Measurements from ENCODE around the gene SIX2. TPM values are rescaled to one million over a fixed set of nuclear protein-coding genes. Genes with fewer than 3 reads are reported as not detected.
"Not testable (repeated sequence)": the region's sequence is repeated elsewhere in the genome, so short reads cannot be mapped to it uniquely, and the experiment has no call there.

Gene SIX2
- 62.3 and 68.8 TPM in 2 replicates for total RNA-seq
- 39.7 TPM for polyA plus RNA-seq (2012)

DNA sequence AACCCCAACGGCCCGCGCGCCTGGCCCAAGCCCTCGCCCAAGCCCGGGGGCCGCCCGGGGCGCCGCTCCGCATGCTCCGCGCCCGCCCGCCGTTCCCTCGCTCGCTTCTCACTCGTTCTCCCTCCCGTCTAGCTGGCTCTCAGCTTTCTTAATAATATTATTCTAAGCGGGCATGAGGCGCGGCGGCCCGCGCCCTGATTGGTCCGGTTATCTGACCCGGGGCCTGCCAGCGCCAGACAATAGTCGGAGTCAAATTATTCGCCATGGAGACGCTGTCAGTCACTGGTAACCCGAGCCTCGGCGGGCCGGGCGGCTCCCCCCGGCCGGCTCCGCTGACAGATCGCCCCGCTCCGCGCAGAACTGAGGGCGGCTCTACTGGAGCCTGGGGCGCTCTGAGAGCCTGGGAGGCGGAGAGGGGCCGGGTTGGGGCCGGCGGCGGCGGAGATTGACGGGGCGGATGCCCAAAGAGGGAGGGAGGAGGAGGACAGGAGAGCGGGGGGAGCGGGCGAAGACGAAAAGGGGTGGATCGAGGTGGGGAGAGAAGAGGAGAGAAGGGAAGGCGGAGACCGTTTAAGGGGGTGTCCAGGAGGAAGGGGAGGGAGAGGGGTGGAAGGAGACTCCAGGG, at the start of gene SIX2:
Gene SIX2 (minus strand): TSS at position 150 of the 625 bp plus-strand sequence. CDS start 342 bp downstream, outside the sequence.
- peak; percentile 99 for DNase-seq (ENCODE audit: low read depth)

DNA sequence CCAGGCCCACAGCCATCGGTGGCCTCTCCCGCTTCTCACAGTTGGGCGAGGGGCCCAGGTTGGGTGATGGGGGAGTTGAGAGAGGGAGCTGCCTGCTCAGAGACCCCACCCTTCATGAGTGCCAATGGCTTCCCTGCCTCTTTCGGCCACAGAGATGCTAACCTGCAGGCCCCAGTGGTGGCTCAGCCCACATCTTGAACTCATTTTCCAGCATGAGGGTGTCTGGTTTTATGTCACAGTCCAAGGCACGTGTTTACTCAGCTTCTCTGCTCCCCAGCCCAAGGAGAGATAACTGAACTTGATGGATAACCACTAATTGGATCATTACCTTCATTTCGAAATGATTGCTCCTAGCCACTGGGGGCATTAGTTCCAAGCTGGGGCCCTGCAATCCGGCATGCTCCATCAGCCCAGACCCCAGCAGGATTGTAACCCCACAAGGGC, 45.9 kb upstream of the SIX2 start:
- DNase-seq (ENCODE audit: low read depth): no peak

DNA sequence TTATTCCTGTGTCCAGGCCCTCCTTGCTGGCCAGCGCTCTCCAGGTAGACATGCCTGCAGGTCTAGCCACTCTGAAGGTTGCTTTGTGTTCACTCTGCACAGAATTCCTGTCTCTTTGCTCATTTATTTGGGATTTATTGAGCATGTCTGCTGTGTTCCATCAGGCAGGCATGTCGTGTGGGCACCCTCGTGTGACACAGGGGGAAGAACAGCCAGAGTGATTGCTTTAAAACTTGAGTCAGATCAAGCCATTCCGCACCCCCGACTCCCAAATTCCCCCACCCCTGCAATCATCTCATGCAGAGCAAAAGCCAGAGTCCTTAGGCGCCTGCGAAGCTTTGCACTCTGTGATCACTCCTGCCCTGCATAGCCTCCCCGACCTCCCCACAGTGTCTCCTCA, 44.7 kb upstream of the SIX2 start:
- no peak for DNase-seq (ENCODE audit: low read depth)

DNA sequence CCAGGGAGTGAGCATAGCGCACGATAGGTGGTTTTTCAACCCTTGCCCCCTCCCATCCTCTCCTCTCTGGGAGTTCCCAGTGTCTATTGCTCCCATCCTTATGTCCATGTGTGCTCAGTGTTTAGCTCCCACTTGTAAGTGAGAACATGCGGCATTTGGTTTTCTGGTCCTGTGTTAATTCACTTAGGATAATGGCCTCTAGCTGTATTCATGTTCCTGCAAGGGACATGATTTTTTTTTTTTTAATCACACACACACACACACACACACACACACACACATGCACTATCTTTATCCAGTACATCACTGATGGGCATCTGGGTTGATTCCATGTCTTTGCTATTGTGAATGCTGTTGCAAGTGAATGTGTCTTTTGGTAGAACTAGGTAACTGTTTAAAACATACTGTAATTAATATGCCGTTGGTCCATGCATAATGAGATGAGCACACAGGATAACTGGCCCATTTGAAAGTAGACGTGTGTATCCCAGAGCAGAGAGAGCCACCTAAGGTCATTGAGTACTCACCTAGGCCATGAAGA, 43.2 kb upstream of the SIX2 start:
- DNase-seq (ENCODE audit: low read depth): no peak

DNA sequence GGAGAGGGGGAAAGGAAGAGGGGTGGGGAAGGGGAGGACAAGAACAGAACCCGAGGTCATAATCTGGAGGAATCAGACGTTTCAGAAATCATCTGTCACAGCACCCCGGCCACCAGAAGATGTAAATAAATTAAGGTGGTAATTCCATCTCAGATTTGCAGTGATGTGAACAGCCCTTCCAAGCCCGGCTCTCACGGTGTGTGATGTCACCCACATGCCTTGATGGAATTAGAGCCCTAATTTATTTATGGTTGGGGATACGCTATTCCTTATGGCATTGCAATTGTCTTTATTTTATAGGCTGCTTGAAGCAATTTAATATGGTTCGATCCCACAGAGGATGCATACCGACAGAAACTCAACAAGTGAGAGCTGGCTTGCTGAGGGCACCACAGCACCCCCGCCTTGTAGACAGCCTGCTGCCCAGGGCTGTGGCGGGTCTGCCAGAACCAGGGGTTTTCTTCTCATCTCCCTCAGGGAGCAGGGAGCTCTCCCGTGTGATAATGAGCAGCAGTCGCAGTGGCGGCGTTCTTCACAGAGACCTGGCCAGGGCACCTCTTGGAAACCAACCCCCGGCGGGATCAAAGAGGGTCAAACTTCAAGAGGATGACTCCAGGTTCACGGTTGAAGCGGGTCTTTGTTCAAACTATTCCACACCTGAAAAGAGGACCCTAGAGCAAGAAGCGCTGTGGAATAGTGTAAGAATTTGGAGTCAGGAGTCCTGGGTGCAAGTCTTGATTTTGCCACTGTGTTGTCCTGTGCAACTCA, 40.5 kb upstream of the SIX2 start:
- DNase-seq (ENCODE audit: low read depth): no peak

DNA sequence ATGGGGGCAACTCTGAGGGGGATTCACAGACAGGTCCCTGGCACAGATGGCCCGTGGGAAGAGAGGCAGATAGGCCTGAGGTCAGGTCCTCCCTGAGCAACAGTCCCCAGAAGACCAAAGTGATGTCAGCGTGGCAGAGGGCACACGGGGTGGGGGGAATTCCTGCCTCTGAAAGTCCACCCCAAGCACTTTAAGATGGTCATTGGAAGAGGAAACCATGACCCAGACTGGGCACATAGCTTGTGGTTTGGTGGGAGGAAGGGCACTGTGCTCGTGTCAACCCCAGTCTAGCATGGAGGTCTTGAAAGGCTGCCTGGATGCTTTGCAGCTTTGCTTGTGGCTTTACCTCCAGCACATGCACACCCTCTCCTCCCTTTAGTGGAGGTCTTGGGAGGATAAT, 38.0 kb upstream of the SIX2 start:
- DNase-seq (ENCODE audit: low read depth): peak; percentile 57

DNA sequence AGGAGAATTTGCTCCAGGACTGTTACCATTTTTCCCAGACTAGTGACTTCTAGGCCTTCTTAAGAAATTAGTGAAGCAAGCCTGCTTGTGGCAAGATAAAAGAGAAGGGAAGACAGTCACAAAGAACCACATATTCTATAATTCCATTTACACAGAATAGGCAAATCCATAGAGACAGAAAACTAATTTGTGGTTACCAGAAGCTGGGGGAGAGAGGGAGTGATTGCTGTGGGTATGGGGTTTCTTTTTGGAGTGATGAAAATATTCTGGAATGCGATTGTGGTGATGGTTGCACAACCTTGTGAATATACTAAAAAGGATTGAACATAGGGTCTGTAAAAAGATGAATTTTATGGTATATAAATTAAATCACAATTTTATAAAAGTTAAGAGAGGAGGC, 37.5 kb upstream of the SIX2 start:
- peak; percentile 36 for DNase-seq (ENCODE audit: low read depth)

DNA sequence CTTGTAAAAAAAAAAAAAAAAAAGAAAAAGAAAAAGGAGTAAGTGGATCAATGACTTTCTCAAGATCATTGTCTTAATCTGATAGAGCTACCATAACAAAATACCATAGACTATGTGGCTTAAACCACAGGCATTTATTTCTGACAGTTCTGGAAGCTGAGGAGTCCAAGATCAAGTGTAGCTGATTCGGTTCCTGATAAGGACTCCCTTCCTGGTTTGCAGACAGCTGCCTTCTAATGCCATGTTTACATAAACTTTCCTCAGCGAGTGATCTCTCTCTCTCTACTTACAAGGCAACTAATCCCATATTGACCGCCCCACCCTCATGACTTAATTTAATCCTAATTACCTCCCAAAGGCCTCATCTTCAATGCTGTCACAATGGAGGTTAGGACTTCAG, 36.5 kb upstream of the SIX2 start:
- DNase-seq (ENCODE audit: low read depth): peak; percentile 29

DNA sequence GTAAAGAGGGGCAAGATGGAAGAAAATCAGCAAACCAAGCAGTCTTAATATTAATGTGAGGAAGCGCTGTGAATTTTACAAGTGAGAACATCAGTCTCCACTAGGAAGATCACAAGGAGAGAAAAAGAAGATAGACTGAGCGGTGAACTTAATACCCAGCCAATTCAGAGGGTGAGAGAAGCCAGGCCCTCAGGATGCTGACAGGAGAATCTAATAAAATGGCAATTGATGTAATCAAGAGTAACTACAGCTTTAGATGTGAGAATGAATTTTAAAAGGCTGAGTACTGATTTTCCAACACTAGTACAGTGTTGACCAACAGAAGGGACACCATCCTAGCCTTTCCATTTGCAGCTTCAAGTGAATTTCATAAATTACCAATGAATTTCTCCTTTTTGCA, 35.7 kb upstream of the SIX2 start:
- no peak for DNase-seq (ENCODE audit: low read depth)

DNA sequence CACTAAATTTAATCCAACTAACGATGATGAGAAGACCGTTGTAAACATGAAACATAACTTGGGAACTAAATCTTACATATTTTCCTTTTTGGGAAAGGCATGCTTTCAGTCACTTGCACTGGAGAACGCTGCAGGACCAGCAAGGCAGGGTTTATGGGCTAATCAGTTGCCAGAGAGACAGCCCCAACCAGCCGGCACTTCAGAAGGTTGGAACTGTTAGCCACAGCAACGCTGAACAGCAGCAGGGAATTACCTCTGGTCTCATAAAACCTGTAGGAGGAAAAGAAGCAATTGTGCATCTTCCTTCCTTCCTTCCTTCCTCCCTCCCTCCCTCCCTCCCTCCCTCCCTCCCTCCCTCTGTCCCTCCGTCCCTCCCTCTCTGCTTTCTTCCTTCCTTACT, 33.9 kb upstream of the SIX2 start:
- no peak for DNase-seq (ENCODE audit: low read depth)

DNA sequence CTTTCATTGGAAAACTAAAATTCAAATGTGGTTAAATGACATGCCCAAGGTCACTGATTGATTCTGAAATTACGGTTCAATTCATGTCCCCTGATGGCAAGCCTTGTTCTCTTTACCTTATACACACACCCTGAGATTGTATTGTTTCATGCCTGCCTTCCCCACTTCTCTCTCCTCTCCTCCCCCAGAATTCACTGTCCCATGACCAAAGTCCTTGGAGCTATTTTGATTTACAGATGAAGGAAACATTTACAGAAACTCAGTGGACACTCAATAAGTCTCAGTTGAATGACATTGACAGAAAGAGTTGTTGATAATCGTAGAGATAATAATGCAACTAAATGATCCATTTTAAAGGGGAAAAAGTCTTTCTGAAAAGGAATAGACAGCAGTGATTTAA, 33.1 kb upstream of the SIX2 start:
- DNase-seq (ENCODE audit: low read depth): no peak

DNA sequence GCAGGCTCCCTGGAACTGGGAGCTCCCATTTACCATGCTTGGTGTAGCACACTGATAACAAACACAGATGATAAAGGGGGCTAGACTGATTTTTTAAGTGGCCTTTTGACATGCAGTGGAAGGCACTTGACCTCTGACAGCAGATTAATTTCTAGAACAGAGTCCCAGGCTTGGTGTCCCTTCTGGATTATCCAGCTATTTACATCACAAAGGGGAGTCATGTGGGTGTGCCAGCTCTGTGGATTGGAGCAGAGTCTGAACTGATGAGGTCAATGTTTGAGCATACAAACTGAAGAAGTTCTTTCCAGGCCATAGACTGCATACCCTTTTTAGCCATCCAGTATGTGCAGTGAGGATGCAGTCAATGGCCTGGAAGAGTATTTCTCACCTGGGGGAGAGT, 31.5 kb upstream of the SIX2 start:
- DNase-seq (ENCODE audit: low read depth): no peak

DNA sequence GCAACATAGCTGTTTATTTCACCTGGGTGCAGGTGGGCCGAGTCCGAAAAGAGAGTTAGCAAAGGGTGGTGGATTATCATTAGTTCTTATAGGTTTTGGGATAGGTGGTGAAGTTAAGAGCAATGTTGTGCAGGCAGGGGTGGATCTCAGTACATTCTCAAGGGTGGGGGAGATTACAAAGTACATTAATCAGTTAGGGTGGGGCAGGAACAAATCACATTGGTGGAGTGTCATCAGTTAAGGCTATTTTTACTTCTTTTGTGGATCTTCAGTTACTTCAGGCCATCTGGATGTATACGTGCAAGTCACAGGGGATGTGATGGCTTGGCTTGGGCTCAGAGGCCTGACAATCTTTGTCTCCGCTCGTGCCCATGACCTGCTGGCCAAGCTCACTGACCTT, 30.6 kb upstream of the SIX2 start:
- DNase-seq (ENCODE audit: low read depth): not testable (repeated sequence)

DNA sequence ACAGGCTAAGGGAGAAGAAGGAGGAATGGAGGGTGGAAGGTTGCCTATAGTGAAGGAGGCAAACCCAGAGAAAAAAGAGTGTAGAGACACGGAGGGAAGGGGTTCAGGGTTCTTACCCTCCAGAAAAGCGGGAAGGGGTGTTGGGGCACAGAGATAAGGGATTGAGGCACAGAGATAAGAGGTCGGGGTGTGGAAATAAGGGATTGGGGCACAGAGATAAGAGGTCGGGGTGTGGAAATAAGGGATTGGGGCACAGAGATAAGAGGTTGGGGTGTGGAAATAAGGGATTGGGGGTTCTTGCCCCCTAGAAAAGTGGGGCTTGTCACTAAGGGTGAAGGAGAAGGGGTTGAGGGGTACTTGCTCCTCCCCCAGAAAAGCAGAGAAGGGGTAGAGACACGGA, 29.6 kb upstream of the SIX2 start:
- not testable (repeated sequence) for DNase-seq (ENCODE audit: low read depth)

DNA sequence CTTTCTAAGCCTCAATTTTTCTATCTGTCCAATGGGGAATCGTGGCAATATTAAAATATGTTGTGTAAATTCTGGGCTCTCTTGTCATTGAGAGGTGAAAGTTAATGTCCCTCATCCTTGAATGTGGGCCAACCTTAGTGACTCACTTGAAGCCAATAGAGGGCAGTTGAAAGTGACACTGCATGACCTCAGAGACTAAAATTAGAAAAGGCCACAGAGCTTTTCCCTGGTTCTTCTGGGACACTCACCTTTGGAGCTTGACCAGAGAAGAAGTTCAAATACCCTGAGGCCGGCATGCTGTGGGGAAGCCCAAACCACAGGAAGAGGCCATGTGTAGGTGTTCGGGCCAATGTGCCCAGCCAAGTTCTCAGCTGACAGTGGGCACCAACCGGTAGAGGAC, 24.1 kb upstream of the SIX2 start:
- DNase-seq (ENCODE audit: low read depth): peak; percentile 85

DNA sequence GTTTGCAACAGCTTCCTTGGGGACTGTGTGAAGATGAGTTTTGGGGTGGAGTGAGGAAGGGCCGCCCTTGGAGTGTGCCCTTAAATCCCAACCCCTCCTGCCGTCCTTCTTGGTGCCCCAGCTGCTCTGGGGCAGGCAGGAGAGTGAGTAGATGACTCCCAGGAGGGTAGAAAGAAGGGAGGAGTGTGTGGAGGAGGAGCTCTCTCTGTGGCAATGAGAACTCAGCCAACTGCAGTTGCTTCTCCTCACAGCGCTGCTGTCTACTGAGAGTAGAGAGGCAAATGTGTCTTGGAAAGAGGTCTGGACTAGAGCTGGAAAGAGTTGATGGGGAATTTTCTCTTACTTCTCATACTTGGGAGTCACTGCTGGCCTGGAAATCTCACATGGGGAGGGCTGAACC, 21.8 kb upstream of the SIX2 start:
- no peak for DNase-seq (ENCODE audit: low read depth)

DNA sequence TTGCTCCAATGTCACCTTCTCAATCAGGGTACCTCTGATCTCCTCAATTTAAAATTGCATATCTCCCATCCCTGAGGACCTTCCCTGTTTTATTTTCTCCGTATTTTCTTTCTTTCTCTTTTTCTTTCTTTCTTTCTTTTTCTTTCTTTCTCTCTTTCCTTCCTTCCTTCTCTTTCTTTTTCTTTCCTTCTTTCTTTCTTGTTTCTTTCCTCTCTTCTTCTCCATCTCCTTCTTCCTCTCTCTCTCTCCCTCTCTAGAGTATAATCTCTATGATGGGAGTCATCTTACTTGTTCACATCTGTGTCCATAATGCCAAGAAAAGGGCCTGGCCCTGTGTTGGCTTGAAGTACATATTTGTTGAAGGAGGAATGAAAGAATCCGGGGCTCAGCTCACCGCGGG, 21.3 kb upstream of the SIX2 start:
- no peak for DNase-seq (ENCODE audit: low read depth)

DNA sequence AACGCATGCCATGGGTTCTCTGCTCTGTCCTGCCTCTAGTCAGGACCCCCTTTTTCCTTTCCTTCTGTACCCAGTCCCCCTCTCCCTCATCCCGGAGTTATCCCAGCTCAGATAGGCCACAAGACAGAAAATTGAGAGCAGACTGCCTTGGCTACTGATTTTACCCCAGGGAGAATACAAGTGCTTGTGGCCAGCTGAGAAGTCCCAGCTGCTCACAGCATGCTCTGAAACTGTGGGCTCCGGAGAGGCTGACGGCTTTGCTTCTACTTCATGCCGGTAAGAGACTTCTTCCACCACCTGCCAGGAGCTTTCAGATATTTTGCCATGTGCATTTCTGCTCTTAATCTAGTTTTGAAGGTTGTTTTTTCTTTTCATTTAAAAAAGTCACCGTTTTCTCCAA, 20.0 kb upstream of the SIX2 start:
- peak; percentile 78 for DNase-seq (ENCODE audit: low read depth)

DNA sequence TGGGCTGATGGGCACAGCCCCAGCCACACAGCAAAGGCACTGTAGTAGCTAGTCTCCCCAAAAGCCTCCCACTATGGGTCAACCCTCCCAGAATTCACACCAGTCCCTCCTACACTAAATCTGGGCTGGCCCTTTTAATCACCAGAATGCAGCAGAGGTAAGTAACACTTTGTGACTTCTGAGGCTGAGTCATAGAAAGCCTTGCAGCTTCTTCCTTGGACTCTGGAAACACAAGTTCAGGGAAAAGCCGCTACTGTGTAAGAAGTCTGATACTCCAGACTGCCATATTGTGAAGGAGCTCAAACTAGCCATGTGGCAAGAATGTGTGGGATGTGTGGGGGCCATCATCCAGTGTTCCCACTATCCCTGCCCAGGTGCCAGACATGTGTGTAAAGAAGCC, 19.0 kb upstream of the SIX2 start:
- DNase-seq (ENCODE audit: low read depth): no peak

DNA sequence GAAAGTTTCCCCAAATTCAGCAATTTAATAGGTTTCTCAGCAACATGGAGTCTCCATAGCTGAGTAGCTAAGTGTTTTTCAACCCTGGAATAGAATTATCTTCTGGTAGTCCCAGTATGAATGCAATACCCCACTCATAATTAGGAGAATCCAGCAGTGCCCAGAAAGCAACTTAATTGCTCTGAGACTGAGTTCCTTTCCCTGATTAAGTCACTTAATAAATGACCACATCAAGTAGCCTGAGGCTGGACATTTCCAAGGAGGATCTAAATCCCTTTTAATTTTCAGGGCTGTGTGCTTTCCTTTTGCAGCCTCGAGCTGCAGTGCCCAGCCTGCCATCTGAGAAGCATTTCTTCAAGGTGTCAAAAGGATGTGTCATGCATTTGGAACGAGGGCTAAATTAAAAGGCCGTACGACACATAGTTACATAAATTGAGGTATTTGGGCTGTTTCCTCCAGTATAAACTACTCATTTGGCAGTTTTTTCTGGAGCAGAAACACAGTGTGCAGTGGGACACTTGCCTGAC, 17.7 kb upstream of the SIX2 start:
- no peak for DNase-seq (ENCODE audit: low read depth)

DNA sequence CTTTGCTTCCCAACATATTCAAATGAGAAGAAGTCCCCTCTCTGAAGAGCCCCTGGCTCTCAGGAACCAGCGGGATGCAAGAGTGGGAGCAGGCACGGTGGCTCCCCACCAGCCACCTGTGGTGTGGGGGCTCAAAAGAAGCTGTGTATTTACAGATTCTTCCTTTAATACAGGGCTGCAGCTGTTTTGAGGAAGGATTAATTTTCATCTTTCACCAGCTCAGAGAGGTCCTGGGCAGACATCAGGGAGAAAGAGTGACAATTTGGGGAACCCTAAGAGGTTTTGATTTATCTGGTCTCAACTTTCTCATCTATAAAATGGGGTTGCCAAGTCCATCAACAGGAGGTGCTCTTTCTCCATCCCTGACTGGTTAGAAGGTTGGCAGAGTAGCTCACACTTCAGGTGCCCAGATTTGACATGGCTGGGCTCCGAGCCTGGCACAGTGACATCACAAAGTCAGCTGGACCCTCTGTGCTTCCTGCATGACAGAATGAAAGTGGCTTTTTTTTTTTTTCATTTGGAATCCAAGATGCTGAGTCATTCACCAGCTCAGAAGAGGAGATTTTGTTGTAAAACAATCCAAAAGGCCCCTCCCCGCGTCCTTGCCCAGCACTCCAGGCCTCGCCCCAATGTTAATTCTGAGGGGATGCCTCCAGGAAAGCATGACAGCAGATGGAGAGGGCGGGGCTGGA, 15.5 kb upstream of the SIX2 start:
- peak; percentile 86 for DNase-seq (ENCODE audit: low read depth)

DNA sequence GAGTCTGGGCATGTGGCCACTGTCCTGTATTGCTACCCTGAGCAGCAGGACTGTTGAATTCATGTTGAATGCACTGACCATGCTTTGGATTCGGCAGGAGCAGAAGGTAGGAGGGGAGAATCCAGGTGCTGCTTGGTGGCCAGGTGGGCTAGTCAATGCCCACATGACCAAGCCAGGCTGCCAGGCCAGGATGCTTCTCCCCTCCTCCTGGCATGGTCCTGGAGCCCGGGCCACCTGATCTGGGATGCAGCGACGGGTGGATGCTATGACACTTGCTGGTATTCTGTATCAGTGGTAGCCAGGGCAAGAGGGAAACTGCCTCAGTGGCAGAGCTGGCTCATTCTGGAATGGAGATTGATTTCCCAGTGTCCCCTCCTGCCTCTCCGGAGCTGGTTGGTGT, 14.8 kb upstream of the SIX2 start:
- DNase-seq (ENCODE audit: low read depth): no peak

Data from myocyte (in vitro differentiated cells).